Right atrium auricular region (tissue), 2 donors: ENCODE measurements around the gene RNF111. TPM values are rescaled to one million over a fixed set of nuclear protein-coding genes. Genes with fewer than 3 reads are reported as not detected.

Source experiments
- DNase-seq: peaks from one replicate; pipeline ENCODE4 v3.0.0-alpha.2; 2019; ENCODE audit warnings: low spot score
- H3K27ac ChIP-seq, 2 donors: fragments of 200-600 bp; sonication (generic); 1 replicate in 1 of 2; 2 replicates in 1 of 2; pipeline ENCODE4 v1.5.1; 2016 to 2019
- H3K27me3 ChIP-seq, 2 donors: fragments of 200-600 bp; sonication (generic); one replicate each; pipeline versions ENCODE4 v1.5.1 to v1.6.0; 2017 to 2019
- H3K36me3 ChIP-seq: fragments of 200-600 bp; sonication (generic); one replicate; pipeline ENCODE4 v1.5.1; 2016
- H3K4me1 ChIP-seq, 2 donors: fragments of 200-600 bp; sonication (generic); one replicate each; pipeline versions ENCODE4 v1.5.1 to v1.6.0; 2017 to 2019
- H3K4me3 ChIP-seq, 2 donors: fragments of 200-600 bp; sonication (generic); 1 replicate in 1 of 2; 2 replicates in 1 of 2; pipeline ENCODE4 v1.5.1; 2017 to 2019; ENCODE audit warnings: mild to moderate bottlenecking in 1 of 2, moderate library complexity in 1 of 2
- H3K9me3 ChIP-seq, 2 donors: fragments of 200-600 bp; sonication (generic); one replicate each; pipeline ENCODE4 v1.5.1; 2019
- total RNA-seq, 2 donors: library from RNA; depleted of rRNA; stranded (reverse); fragments of >200 nt; gene quantifications; one replicate each; pipeline ENCODE4 v1.1.0, GENCODE V29; 2016
- TF ChIP-seq, protein P1 (sequence below), 2 donors: fragments of 200-600 bp; sonication (generic); IDR thresholded peaks; one replicate each; pipeline ENCODE4 v1.5.1; 2019; ENCODE audit warnings: antibody characterized with exemption in 2 of 2

The RNF111 gene
- total RNA-seq, 2 donors from 2014 or later, result 9.3 to 15.6 TPM

DNA sequence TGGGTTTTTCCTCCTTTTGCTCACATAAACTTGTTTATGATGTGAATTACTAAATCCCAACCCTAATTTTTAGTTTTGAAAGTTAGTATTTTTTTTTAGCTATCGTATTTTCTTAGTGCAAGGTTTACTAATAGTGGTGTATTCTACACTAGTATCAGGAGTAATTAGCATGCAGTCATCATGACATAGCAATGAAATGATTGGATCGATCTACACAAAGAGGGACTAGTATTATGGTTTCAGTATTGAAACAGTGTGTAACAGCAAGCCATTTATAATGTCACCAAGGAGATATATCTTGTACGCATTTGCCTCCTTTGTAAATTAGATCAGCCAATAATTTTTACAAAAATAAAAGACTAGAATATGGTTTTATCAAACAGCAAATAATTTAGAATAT, 38.7 kb downstream of the RNF111 start:
- H3K4me1 ChIP-seq, result peaks cover 0 to 3% of the 10 kb centered on the region in 2 donors
- no peak overlapping the region for H3K27ac ChIP-seq
- H3K27me3 ChIP-seq, result no peaks in the 10 kb centered on the region
- no peak overlapping the region for H3K4me3 ChIP-seq
- TF ChIP-seq, protein P1, sequence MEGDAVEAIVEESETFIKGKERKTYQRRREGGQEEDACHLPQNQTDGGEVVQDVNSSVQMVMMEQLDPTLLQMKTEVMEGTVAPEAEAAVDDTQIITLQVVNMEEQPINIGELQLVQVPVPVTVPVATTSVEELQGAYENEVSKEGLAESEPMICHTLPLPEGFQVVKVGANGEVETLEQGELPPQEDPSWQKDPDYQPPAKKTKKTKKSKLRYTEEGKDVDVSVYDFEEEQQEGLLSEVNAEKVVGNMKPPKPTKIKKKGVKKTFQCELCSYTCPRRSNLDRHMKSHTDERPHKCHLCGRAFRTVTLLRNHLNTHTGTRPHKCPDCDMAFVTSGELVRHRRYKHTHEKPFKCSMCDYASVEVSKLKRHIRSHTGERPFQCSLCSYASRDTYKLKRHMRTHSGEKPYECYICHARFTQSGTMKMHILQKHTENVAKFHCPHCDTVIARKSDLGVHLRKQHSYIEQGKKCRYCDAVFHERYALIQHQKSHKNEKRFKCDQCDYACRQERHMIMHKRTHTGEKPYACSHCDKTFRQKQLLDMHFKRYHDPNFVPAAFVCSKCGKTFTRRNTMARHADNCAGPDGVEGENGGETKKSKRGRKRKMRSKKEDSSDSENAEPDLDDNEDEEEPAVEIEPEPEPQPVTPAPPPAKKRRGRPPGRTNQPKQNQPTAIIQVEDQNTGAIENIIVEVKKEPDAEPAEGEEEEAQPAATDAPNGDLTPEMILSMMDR (IDR thresholded peaks at IDR 0.05), result no peak
- H3K9me3 ChIP-seq, result no peaks in the 10 kb centered on the region
- peaks cover 6% of the 10 kb centered on the region for H3K36me3 ChIP-seq
- DNase-seq, result no peak

DNA sequence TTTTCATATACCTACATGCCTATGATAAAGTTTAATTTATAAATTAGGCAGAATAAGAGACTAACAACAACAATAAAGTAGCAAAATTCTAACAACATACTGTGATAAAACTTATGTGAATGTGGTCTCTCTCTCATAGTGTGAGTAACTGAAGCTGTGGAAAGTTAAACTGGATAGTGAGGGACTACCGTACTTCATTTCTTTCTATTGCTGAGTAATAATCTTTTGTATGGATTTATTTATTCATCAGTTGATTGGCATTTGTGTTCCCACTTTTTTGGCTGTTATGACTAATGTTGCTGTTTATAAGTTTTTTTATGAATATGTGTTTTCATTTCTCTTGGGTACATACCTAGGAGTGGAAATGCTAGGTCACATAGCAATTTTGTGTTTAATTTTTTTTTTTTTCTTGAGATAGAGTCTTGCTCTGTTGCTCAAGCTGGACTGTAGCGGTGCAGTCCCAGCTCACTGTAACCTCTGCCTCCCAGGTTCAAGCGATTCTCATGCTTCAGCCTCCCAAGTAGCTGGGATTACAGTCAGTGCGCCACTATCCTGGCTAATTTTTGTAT, 41.0 kb downstream of the RNF111 start:
- H3K27ac ChIP-seq, result no peak overlapping the region
- TF ChIP-seq, protein P1 (IDR thresholded peaks at IDR 0.05), result no peak
- peaks cover 7% of the 10 kb centered on the region for H3K36me3 ChIP-seq

DNA sequence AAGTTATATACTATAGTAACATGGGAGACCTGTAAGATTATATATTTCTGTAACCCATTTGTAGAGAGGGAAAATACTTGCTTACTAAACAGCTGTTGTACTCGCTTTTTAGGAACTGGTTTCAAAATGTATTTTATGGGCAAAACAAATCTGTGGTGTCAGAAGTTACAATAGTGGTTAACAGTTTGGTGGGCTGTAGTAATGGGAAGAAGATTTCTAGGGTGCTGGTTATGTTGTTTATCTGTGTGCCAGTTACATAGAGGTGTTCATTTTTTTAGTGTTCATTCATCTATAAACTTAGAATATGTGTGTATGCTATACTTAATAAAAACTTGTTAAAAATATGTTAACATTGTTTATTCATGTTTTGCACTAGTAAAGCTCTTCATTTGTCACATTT, 42.1 kb downstream of the RNF111 start:
- Histone ChIP-seq H3K4me3 (no peak overlapping the region), H3K27me3 (no peaks in the 10 kb centered on the region), H3K27ac (no peak overlapping the region), H3K36me3 (peaks cover 7% of the 10 kb centered on the region), H3K9me3 (no peaks in the 10 kb centered on the region), H3K4me1 (peaks cover 0 to 3% of the 10 kb centered on the region in 2 donors)
- TF ChIP-seq, protein P1 (IDR thresholded peaks at IDR 0.05), result no peak
- no peak for DNase-seq

More for the DNA sequence above, 41.0 kb downstream of the RNF111 start:
- Histone ChIP-seq H3K9me3 (no peaks in the 10 kb centered on the region), H3K27me3 (no peaks in the 10 kb centered on the region), H3K4me1 (peaks cover 0 to 3% of the 10 kb centered on the region in 2 donors), H3K4me3 (no peak overlapping the region)
- no peak for DNase-seq

DNA sequence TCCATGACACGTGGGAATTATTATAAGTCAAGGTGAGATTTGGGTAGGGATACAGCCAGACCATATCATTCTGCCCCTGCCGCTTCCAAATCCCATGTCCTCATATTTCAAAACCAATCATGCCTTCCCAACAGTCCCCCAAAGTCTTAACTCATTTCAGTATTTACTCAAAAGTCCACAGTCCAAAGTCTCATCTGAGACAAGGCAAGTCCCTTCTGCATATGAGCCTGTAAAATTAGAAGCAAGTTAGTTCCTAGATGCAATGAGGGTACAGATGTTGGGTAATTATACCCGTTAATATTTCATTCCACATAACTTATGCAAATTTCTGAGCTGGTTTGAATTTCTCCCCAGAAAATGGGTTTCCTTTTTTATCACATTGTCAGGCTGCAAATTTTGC, 47.7 kb downstream of the RNF111 start:
- no peak overlapping the region for H3K27ac ChIP-seq
- no peaks in the 10 kb centered on the region for H3K4me1 ChIP-seq
- H3K27me3 ChIP-seq, result no peaks in the 10 kb centered on the region
- no peak overlapping the region for H3K4me3 ChIP-seq
- no peak for DNase-seq
- H3K36me3 ChIP-seq, result peaks cover 7% of the 10 kb centered on the region
- no peaks in the 10 kb centered on the region for H3K9me3 ChIP-seq
- TF ChIP-seq, protein P1 (IDR thresholded peaks at IDR 0.05), result no peak

DNA sequence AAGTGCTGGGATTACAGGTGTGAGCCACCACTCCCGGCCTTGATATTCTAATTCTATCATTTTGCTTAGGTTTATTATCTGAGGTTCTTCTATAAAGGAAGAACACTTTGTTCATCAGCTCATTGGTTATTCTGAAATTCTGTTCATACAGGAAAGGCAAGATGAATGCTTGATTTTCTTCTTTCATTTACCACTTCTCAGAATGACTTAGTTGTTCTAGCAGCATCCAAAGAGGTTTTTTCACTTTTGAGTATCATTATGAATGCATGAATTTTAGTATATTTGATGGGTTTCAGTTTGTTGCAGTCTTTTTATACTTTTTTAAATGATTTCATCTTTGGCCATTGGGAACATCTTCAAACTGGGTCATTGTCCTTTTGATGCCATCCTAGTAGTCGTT, 51.8 kb downstream of the RNF111 start:
- Histone ChIP-seq H3K36me3 (no peaks in the 10 kb centered on the region), H3K4me1 (peaks cover 0 to 7% of the 10 kb centered on the region in 2 donors), H3K27me3 (no peaks in the 10 kb centered on the region), H3K27ac (no peak overlapping the region), H3K4me3 (no peak overlapping the region), H3K9me3 (no peaks in the 10 kb centered on the region)
- TF ChIP-seq, protein P1 (IDR thresholded peaks at IDR 0.05), result no peak
- no peak for DNase-seq

DNA sequence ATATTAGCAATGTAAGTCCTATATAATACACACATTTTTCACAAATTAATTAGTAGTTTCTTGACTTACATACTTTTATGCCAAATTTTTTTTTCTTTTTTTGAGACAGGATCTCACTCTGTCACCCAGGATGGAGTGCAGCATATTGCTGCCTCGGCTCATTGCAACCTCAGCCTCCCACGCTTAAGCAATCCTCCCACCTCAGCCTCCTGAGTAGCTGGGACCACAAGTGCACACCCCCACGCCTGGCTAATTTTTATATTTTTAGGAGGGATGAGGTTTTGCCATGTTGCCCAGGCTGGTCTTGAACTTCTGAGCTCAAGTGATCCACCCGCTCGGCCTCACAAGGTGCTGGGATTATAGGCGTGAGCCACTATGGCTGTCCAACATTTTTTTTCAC, 54.6 kb downstream of the RNF111 start:
- Histone ChIP-seq H3K27me3 (no peaks in the 10 kb centered on the region), H3K9me3 (no peaks in the 10 kb centered on the region), H3K27ac (no peak overlapping the region), H3K36me3 (no peaks in the 10 kb centered on the region), H3K4me3 (no peak overlapping the region), H3K4me1 (peaks cover 0 to 7% of the 10 kb centered on the region in 2 donors)
- no peak for DNase-seq
- TF ChIP-seq, protein P1 (IDR thresholded peaks at IDR 0.05), result no peak
